SHP77 treated with DMSO at 0.1 percent for 48 hours (cell line): Measurements from ENCODE around the gene IP6K3.

Experiments
- DNase-seq: peaks from one replicate; lab custom pipeline; 2025; lab: John Stamatoyannopoulos, UW

The IP6K3 gene

DNA sequence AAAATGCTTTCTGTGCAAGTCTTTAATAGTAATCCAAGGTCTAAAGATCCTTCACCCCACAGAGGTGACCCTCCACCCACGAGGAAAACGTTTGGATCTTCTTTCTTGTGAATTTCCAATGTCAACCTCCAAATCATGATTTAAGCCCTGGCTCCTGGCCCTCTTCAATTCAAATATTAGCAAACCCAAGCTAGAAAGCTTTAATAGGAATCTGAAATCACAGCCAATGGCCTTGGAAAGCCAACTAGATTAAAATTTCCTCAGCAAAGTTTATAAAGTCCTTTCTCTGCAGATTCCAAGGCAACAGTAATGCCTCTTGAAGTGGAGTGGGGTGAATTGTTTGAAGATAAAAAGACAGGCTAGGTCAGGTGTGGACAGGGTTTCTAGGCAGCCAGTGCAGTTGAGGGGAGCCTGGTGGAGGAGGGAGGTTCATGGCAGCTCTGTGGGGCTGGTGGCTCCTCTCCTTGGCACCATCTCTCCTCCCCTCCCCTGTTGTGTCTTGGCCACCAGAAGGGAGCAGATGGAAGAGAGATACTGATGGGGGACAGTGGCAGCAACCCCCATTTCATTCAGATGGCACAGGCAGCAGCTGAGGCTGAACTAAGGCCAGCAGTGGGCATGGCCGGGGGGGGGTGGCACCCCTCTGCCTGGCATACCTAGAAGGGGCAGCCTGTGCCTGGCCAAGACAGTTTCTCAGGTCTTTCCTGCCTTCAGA, 23.2 kb downstream of the IP6K3 start:
- no peak for DNase-seq

DNA sequence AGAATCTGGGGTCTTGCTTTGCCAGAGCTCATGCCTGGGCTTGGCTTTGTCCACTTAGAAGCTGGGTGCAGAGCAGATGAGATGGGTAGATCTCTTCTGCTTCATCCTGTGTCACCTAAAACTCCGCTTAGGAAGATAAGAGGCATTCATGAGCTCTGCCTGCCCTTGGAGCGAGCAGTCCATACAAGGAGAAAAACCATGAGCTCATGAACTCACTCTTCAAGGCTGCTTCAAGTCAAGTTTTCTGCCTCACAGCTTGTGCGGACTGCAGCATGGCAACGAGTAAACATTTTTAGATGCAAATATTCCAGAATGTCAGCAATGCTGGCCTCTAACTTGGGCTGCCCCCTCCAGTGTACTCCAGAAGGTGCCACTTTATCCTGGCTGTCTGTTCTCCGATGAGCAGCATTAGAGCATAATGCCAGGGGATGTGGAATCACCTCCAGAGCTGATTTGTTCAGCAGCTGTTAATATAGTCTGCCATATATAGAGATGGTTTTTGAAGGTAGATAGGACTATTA, 24.5 kb downstream of the IP6K3 start:
- no peak for DNase-seq

DNA sequence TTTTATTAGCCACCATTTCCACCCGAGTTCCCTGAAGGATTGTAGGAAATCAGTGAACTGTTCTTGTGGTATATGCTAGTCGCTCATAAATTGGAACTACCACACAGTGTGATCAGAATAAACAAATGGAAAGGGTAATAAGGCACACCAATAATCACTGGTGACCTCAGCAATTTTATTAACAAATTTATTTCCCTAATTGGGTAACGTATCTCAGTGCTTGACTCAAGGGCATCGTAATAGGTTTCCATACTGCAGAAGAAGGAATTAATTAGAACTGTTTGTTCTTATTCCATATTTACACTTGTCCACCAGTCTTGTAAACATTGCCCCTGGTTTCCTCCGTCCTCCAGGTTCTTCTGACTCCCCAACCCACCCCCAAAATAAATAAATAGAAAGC, 25.2 kb downstream of the IP6K3 start:
- no peak for DNase-seq

DNA sequence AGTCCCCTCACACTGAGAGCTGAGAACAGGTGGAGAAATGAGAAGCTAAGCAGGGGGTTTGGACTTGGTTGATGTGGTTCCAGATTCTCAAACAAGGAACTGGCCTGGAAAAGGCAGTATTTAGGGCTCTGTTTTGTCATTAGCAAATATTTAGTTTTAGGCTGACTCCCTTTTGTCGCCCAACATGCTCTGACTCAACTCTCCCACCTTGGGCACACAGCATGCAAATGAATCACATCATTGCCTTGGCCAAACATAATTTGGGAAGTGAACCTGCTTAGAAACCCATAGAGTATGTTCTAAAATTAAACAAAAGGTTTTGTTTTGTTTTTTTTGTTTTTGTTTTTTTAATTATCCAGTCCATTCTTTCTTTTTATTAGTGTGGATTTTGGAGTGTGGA, 25.7 kb downstream of the IP6K3 start:
- no peak for DNase-seq

DNA sequence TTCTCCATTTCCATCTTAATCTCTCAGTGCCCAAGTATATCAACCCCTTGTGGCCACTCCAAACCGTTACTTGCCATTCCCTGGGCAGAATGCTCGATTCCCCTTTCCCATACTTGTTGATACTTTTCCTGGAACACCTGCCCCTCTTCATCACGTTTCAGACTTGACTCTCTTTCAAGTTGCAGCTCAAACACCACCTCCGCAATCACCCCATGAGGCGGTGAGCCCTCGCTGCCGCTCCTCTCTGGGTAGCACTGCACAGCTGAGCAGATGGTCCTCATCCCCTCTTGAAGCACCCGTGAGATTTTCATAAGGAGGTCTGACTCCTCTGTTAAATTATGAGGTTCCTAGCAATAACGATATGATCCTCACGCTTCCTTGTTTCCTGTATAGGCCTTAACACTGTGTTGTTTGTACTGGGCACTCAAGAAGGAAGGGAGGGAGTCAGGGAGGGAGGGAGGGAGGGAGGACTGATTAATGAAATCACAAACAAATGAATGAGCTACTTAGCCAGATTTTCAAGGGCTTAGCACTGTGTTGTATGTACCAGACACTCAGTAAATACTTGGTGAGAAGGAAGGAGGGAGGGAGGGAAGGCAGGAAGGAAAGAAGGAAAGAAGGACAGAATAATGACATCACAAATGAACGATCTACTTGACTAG, 27.2 kb downstream of the IP6K3 start:
- no peak for DNase-seq

DNA sequence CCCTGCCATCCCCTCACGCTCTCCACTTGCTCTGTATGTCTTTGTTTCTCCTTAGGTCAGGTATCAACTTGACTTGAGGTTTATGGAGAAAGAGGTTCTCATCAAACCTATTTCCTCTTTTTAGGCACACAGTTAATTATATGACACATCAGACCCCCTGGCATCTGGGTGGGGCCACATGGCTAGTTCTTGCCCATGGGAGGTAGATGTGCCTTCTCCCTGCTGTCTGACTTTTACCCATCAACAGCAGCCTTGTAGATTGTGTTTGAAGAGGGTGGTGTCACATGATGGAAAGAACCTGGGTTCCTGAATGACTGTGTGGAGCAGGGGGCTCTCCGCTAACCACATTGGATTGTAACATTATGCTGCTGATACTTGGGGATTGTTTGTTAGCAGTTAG, 28.0 kb downstream of the IP6K3 start:
- DNase-seq, result peak; percentile 15

DNA sequence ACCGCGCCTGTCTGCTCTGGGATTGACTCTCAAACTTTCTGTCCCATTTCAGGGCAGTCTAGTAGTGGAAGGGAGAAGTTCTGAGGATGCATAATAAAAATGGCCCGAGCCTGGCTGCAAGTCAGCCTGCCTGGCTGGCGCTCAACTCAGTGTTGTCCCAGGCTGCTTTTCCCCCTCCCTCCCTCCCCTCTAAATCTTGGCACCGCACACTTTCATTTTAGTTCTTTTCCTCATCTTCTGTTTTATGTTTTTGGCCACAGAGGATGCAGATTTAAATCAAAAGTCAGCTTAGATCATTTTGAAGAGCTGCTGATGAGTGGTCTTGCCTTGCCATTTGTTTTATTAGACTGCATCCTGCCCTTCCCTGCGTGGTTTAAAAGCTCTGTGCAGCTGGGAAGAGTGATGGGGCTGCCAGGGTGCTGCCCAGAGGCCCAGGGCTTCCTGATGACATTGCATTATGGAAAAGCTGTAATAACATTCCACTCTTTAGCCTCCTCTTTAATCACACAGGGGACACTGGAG, 28.7 kb downstream of the IP6K3 start:
- peak; percentile 25 for DNase-seq

DNA sequence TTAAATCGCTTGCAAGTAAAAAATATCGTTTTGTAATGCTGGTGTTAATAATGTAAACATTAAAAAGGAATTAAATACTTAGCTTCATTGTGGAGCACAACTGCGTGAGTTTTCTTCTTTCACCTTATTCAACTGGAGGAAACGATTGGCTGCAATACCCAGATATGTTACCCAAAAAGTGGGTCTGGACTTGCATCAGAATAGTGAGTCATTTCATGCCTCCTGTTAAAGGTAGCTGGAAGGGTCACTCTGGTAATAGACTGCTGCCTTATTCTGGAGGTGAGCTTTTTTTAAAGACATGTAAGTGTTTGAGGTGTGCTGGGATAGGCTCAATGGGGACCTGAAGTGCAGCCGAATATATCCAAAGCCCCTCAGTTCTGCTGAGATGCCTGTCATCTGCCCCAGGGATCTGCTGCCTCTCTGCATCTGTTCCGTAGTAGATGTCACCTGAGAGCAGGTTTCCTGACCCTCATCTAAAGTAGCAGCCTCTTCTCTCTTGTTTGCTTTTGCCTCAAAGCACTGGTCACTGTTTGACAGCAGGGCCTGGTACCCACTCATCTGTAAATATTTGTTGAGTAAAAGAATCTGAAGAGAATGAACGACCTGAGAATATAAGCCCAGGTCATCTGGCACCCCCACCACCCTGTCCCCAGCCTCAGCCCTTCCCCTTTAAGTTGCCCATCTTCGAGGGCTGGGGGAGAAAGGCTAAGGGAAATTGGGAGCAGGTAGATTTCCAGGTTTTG, 29.6 kb downstream of the IP6K3 start:
- DNase-seq, result peak; percentile 42

DNA sequence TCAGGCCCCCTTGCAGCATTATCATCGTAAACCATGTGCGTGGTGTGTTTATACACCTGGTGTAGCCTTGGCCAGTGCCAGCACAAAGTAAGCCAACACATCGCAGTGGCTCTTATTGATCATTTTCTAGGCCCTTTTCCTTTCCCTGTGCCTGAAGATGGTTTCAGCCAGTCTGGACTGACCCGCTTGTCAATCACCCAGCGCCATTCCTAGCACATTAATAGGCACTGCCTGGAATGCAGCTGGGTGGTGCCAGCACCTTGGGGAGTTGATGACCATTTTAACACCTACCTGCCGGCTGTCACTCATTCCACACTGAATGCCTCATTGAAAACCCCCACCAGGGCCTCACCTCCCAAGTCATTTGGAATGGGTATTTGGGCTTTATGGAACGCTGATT, 30.3 kb downstream of the IP6K3 start:
- DNase-seq, result peak; percentile 78

DNA sequence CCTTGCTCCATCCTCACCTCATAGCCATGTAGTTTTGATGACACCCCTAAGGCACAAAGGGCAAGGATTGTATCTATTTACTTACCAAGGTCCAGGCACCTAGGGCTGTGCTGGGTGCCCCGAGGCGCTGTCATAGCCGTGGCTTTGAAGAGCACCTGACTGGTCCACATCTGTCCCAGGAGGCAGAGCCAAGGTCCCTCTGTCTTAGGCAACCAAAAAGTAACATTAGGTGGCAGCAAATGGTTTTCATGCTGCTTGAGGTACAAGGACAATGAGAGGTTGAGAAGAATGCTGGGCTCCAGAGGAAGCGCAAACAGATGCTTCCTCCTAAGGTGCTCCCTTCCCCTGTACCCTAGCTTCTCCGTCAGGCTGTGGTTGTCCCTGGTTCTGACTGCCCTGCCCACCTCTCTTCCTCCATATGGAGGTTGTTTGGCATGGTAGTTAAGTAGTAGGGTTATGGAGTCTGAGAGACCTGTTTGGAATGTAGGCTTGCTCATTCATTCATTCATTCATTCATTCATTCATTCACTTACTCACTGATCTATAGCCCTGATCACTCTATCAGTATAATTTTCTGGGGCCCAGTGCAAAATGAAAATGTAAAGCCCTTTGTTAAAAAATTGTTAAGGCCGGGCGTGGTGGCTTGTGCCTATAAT, 32.2 kb downstream of the IP6K3 start:
- DNase-seq, result no peak

DNA sequence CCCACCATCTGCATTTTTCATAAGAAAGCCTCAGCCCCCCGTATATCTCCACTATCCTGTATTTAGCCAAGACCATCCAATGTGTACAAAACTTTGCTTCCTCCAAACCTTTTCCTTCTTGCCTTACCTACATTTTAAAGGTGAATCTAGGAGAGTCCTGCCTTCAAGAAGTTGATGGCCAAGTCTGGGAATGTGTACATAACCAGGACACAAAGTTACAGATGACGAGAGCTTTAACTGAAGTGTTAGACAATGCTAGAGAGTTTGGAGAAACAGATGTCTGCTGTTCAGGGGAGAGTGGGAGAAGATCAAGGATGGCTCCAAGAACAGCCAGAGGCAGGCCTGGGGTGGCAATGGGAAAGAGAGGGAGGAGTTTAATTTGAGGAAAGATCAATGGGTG, 32.9 kb downstream of the IP6K3 start:
- no peak for DNase-seq

DNA sequence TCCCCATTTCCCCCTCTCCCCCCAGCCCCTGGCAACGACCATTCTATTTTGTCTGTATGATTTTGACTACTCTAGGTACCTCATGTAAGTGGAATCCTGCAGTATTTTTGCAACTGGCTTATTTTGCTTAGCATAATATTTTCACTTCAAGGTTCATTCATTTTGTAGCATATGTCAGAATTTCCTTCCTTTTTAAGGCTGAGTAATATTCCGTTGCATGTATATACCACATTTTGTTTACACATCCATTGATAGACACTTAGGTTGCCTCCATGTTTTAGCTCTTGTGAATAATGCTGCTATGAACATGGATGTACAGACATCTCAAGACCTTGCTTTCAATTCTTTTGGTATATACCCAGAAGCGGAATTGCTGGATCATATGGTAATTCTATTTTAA, 33.8 kb downstream of the IP6K3 start:
- DNase-seq, result no peak

DNA sequence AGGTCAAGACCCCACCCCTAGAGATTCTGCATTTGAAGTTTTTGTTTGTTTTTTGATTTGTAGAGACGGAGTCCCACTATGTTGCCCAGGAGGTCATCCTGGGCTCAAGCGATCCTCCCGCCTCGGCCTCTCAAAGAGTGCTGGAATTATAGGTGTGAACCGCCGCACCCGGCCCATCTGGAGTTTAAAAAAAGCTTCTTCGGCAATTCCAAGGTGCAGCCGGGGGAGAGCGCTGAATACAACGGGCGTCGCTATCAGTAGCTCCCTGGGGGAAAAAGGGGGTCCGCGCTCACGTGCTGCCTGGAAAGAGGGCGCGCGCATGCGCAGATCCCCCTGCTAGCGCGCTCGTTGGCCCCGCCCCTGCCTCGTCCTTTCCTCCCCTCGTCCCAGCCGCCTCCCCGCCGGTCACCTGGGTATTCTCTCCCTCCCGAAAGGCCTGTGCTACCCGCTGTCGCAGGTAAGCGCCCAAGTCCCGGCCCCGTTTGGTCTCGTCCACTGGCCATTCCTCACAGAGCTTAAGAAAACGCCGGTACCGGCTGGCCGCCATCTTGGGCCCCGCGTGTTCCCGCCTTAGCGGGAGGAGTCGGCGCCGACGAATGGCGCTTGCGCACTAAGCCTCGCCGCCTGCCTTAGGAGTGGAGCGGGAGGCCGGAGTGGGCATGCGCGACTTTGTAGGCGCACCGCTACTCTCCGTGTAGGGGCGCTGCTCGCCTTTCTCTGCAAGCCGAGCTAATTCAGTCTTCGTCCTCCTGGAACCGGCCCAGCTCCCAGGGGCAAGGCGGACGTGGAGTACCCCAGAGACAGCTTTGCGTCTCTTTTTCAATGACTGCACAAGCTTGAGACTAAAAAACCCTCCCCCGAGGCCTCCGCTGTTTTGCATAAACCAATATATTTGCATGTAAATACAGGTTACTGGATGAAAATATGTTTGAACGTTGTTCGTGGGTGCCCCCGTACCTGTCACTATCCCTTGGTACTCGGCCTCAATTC, 35.3 kb downstream of the IP6K3 start, which contains the start of gene UQCC2:
UQCC2 (minus strand) TSS at position 561 of the 990 bp plus-strand sequence; CDS start at position 547, 14 bp downstream.
- peak; percentile 89 for DNase-seq

DNA sequence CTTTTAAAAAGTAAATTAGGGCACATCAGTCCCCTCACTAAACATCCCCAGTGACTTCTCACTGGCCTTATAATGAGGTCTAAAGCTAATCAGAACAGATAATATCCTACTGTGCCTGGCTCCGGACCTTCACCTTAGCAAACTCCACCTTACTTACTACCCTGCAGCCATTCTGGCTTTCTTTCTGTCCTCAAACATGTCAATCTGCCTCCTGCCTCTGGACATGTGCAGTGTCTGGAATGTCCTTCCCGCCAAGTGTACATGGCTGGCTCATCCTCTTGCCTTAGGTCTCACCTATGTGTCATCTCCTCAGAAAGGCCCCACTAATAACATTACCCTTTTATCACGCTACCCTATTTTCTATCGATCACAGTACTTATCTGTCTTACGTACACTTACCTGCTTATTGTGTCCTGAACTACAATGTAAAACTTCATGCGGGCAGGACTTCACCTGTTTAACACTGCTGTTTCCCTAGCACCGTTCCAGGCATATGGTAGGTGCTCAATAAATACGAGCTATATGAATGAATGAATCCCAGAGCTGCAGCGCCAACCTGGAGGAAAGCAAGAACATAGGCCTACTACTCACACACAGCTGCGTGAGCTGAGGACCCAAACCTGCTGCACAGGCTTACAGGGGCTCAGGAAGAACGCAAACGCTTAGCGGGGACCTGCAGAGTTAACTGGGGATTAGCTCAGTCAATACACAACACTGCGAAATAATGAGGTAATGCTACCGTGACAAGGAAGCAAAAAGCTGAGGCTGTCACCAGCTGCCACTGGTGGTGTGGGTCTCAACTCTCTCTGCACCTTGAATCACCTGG, 36.2 kb downstream of the IP6K3 start:
- DNase-seq, result no peak

DNA sequence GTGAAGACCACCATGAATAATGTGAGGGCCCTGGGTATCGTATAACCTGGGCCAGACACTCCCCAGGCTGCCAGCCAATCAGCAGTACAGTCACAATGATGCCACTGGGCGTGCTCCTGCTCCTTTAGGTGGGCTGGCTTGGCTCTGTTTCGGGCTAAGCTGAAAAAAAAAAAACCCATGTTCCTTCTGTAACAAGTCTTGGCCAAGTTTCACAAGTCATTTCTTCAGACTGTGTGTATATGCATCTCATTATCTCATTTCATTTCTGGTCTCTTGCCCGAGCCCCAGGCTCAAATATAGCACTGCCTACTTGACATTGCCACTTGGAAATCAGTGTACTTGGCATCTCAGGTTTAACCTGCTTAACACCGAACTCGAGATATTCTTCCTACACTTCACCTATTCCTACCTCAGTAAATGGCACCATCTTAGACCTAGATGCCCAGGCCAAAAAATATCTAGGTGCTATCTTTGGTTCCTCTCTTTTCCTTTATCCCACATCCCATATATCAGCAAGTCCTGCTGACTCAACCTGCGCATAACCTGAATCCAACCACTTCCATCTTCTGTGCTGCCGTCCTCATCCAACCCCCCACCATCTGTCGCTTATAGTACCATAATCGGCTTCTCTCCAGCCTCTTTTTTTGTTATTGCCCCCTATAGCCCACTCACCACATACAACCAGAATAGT, 37.0 kb downstream of the IP6K3 start:
- DNase-seq, result no peak

DNA sequence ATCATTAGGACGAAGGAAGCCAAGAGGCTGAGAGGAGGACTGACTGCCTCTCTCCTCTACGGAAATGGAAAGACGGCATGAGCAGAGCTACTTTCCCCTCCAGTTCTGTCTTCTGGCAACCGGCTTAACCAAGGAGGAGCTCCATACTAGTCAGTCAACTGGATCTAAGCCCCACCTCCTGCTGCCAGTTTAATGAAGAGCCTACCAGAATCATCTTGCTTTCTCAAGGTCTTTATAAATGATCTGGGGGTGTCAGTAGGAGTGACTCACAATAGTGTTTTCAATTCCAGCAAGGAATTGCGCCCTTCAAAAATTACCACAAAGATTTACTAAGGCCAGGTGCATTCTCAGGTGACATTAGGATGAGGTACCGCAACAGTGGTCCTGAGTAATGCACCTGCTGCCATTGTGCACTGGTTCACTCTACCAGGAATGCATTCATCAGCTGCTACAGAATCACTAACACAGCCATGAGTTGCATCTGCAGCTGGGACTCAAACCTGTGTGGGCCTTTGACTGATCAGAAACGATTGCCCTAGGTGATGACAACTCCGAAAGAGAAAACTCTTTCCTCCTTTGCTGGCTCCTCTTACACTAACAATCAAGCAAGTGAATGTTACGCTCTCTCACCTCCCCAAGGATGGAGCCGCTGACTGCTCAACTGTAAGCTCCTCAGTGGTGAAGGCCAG, 38.0 kb downstream of the IP6K3 start:
- no peak for DNase-seq

DNA sequence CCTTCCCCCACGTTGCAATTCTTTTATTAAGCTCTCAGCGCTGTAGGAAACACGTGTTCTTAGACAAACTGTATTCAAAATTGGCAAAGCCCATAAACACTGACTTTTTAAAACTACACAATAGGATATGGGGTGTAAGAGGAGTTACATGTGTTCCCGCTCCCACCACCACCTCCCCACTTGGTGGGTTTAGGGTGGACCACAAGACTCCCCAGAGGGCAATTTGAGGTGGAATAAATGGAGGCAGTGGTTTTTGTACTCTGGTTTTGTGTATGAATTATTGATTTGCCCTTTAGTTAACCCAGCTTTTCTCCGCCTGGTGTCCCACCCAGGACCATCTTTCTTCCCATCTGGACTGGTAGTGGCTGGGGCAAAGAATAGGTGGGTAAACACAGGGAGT, 38.9 kb downstream of the IP6K3 start:
- DNase-seq, result no peak

DNA sequence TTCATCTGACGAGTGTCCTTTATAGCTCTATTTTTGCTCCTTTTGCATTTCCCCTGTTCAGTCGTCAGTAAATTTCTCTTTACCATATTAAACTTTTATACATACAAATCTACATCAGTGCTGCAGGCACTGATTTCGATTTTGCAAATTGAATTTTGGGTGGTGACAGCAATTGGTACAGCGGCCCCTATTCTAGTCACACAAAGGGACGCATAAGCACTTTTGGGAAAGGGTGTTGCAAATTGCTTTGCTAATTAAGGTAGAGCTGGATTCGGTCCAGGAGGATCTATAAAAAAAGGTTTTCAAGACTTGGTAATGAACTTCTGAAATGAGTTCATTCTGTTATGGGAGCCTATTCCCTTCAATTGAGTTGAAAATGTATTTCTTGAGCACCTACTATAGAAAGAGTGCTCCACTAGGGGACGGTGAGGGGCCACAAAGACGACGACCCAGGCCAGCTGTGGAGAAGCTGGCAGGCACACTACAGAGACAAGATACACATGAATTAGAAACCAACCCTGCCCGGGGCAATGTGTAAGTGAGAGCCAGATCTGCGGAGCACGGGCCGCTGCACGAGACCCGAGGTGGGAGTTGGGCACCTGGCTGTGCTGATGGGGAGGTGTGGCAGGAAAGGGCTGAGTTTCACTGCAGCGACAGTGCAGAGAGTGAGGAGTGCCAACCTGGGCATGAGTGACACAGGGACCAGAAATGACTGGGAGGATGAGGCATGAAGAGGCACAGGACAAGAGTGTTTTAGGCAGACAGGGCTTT, 40.6 kb downstream of the IP6K3 start:
- DNase-seq, result no peak
